ENCODE data around the gene TNRC6C.
A peak's percentile ranks its signal among the peaks of the same experiment; 100 is the strongest.
"Not testable (repeated sequence)": the region's sequence is repeated elsewhere in the genome, so short reads cannot be mapped to it uniquely, and the experiment has no call there.

Gene TNRC6C

DNA sequence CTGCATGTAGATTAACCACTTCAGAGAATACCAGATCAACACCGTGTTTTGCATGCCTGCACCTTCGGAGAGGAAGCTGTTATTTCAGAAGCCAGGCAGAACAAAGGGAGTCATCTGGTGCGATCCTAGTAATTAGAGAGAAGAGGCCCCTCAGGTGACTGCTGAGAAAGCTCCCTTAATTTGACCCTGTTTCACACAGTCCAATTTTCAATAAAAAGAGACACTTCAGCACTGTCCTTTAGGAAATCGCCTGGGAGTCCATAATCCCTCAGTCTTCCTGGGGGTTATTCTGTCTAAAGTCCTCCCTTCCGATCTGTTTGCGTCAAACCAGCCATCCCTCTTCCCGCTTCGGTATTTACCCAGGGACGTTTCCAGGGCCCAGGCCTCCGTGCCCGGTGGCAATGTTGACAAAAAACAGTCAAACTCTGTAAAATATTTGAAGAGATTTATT lies 23.4 kb upstream of the TNRC6C start:
- Mint-ChIP-seq H3K9me3 (no peaks in the 10 kb centered on the region), H3K4me1 (peaks cover 14% of the 10 kb centered on the region), H3K27ac (no peak overlapping the region)

DNA sequence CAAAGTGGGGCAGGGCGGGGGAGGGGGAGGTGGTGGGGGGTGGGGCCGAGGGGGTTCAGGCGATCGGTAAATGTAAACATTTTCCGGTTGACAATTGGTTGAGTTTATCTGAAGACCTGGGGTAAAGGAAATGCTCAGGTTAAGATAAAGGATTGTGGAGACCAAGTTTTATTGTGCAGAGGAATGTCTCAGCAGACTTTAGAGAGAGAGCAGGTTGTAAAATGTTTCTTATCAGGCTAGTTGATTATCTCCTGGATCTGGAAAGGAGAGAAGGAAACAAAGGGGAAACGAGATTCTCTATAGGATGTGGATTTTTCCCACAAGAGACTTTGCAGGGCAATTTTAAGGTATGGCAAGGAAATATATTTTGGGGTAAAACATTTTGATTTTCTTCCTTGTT lies 22.8 kb upstream of the TNRC6C start:
- Mint-ChIP-seq H3K4me1 (peaks cover 14% of the 10 kb centered on the region), H3K27me3 (ENCODE audit: low read depth) (peaks cover 44% of the 10 kb centered on the region)
- H3K4me3 Mint-ChIP-seq; H3K27ac Mint-ChIP-seq; H3K9me3 Mint-ChIP-seq; H3K36me3 Mint-ChIP-seq (ENCODE audit: low read depth): not testable (repeated sequence)

More for the DNA sequence above, 23.4 kb upstream of the TNRC6C start:
- no peak for TF ChIP-seq CTCF (IDR thresholded peaks at IDR 0.05; ENCODE audit: unreplicated experiment in 3 of 3)
- Mint-ChIP-seq H3K27me3 (ENCODE audit: low read depth) (peaks cover 47% of the 10 kb centered on the region), H3K4me3 (peak overlapping the region in 1 of 3 experiments; percentile 6), H3K36me3 (ENCODE audit: low read depth) (no peaks in the 10 kb centered on the region)

DNA sequence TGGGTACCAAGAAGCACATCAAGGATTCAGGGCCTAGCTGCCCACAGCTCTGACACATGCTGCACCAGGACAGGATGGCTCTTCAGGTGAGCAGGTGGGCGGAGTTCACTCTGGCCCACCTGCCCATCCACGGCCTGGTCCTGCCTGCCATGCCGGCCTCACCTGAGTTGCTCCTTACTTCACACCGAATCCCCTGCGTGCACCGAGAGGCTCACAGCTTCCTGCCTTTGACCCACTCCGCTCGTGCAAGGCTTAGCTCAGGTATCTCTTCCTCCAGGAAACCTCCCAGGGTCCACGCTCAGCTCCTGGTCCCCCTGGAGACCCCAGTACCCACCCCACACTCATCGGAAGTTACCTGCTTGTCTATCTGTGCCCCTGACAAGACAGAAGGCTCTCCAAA lies 21.6 kb upstream of the TNRC6C start:
- Mint-ChIP-seq H3K4me1 (peaks cover 5% of the 10 kb centered on the region), H3K27me3 (ENCODE audit: low read depth) (peaks cover 43% of the 10 kb centered on the region), H3K36me3 (ENCODE audit: low read depth) (no peaks in the 10 kb centered on the region), H3K4me3 (no peak overlapping the region), H3K27ac (no peak overlapping the region), H3K9me3 (no peaks in the 10 kb centered on the region)
- TF ChIP-seq CTCF (IDR thresholded peaks at IDR 0.05; ENCODE audit: unreplicated experiment in 3 of 3): no peak

- H3K36me3 Mint-ChIP-seq (ENCODE audit: low read depth): no peaks in the 10 kb centered on the region
- no peak overlapping the region for H3K27ac Mint-ChIP-seq
- peaks cover 40% of the 10 kb centered on the region for H3K27me3 Mint-ChIP-seq (ENCODE audit: low read depth)
- no peak overlapping the region for H3K4me3 Mint-ChIP-seq
- TF ChIP-seq CTCF (IDR thresholded peaks at IDR 0.05; ENCODE audit: unreplicated experiment in 3 of 3): no peak
- no peaks in the 10 kb centered on the region for H3K9me3 Mint-ChIP-seq
- peaks cover 5% of the 10 kb centered on the region for H3K4me1 Mint-ChIP-seq
These were observed 17.5 kb upstream of the TNRC6C start for GRCh38 chr17:77941004-77941403.

- Mint-ChIP-seq H3K27me3 (ENCODE audit: low read depth) (peaks cover 29% of the 10 kb centered on the region), H3K36me3 (ENCODE audit: low read depth) (no peaks in the 10 kb centered on the region), H3K27ac (no peak overlapping the region), H3K4me3 (no peak overlapping the region), H3K4me1 (peaks cover 5% of the 10 kb centered on the region), H3K9me3 (peaks cover 1% of the 10 kb centered on the region)
- no peak for TF ChIP-seq CTCF (IDR thresholded peaks at IDR 0.05; ENCODE audit: unreplicated experiment in 3 of 3)
These were observed 16.2 kb upstream of the TNRC6C start for GRCh38 chr17:77942112-77942988.

DNA sequence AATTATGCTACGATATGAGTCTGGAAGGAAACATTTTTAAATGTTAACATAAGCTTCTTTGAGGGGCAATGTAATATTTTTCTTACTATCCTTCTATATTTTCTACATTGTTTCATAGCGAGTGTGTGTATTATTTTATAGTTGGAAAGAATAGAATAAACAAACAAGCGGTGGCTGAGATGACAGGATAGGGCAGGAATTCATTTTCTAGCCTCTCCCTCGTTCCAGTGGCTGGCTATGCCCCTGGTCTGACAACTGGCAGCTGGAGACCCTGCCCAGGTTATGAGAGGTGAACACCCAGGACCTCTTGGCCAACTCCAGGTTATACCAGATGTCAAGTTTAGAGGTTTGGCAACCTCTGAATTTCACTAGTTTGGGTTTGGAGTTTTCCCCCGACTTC lies 14.5 kb upstream of the TNRC6C start:
- no peak overlapping the region for H3K27ac Mint-ChIP-seq
- peaks cover 24% of the 10 kb centered on the region for H3K27me3 Mint-ChIP-seq (ENCODE audit: low read depth)
- no peak overlapping the region for H3K4me3 Mint-ChIP-seq
- H3K9me3 Mint-ChIP-seq: peaks cover 6% of the 10 kb centered on the region
- H3K36me3 Mint-ChIP-seq (ENCODE audit: low read depth): no peaks in the 10 kb centered on the region
- peaks cover 5% of the 10 kb centered on the region for H3K4me1 Mint-ChIP-seq
- no peak for TF ChIP-seq CTCF (IDR thresholded peaks at IDR 0.05; ENCODE audit: unreplicated experiment in 3 of 3)

Data from nephron (organoid).